ENCODE data around the gene WDR1.

WDR1 gene

GRCh38 chr4:10104991-10105276 is 11.7 kb downstream of the WDR1 start:
- 93 to 98% methylated on average over 6 of the region's 6 CpGs for WGBS, 2 experiments (ENCODE audit: insufficient coverage in 2 of 2)
- Histone ChIP-seq H3K4me3 (ENCODE audit: extremely low read depth, insufficient read depth, low read length, poor library complexity, severe bottlenecking) (no peak overlapping the region), H3K9me3 (ENCODE audit: control insufficient read depth, low read length) (no peaks in the 10 kb centered on the region), H3K36me3 (ENCODE audit: control insufficient read depth, insufficient read depth, low read length) (peaks cover 92% of the 10 kb centered on the region), H3K4me1 (ENCODE audit: control insufficient read depth, insufficient read depth, low read length, poor library complexity, severe bottlenecking) (peaks cover 87% of the 10 kb centered on the region), H3K27ac (ENCODE audit: low read depth, low read length, severe bottlenecking) (no peak overlapping the region)

DNA sequence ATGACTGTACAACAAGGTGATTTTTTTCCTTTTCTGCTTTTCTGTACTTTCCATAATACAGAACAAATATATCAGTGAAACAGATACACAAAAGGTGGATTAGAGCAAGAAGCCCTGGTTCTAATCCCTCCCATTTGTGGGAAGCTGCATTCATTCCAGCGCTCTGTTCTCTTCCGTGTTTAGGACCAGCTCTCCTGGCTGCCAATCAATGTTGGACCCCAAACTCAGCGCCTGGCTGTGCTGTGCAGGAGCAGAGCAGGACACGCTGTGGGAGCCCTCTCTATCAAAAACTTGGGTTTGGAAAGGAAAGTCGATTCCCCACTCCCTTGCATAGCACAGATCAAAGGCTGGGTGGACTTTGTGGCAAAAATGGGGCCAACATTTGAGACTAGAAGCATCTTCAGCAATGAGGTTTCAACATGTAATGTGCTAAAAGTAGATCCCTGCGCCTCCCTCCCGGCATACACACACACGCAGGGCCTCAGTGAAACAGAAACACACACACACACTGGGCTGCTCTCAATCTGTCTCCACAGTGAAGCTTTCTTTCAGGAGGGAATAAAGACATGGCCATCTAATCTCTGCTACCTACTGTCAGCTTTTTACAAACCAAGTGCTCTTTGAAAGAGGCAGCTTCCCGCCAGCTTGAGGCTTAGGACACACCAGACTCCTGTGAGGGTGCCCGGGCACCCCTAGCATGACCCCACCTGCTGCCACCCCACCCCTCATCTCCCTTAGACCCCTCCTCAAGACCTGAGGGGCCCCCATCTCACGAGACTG is 12.2 kb downstream of the WDR1 start:
- Histone ChIP-seq H3K4me1 (ENCODE audit: control insufficient read depth, insufficient read depth, low read length, poor library complexity, severe bottlenecking) (peaks cover 85% of the 10 kb centered on the region), H3K4me3 (ENCODE audit: extremely low read depth, insufficient read depth, low read length, poor library complexity, severe bottlenecking) (no peak overlapping the region), H3K27ac (ENCODE audit: low read depth, low read length, severe bottlenecking) (no peak overlapping the region), H3K9me3 (ENCODE audit: control insufficient read depth, low read length) (no peaks in the 10 kb centered on the region), H3K36me3 (ENCODE audit: control insufficient read depth, insufficient read depth, low read length) (peaks cover 92% of the 10 kb centered on the region)
- WGBS, 2 experiments (ENCODE audit: insufficient coverage in 2 of 2), result 90 to 94% methylated on average over 9 to 11 of the region's 11 CpGs

DNA sequence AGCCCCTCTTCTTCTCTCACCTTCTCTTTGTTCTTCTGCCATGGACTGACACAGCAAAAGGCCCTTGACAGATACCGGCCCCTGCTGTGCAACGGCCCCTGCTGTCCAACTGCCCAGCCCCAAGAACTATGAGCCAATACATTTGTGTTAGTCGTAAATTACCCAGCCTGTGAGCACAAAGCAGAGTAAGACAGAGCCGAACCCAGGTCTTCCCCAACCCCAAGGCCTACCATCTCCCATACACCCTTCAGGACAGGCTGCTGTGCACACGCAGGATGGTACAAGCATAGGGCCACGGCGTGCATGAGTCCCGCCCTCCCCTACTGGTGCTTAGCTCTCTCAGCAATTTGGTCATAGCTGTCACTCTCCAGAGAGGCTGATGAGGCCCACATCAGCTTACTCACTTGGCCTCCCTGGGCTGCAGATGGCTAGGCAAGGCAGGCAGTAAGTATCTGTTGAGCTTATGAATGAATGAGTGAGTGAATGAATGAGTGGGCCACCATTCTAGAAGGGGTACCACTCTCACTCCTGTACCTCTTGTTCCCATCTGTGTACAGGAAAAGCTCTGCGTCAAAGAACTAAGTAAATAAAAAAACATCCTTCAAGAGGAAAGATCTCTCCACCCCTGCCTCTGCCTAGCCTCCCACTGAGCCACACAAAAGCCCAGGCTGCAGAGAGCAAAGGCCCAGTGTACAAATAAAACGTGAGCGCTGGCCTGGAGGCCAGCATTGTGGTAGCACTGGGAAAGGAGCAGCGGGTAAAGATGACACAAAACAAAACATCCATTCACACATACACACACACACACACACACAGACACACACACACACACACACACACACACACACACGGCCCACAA is 13.9 kb downstream of the WDR1 start:
- H3K4me1 ChIP-seq (ENCODE audit: control insufficient read depth, insufficient read depth, low read length, poor library complexity, severe bottlenecking), result peaks cover 78% of the 10 kb centered on the region
- H3K36me3 ChIP-seq (ENCODE audit: control insufficient read depth, insufficient read depth, low read length), result peaks cover 94% of the 10 kb centered on the region
- no peak overlapping the region for H3K27ac ChIP-seq (ENCODE audit: low read depth, low read length, severe bottlenecking)
- WGBS, 2 experiments (ENCODE audit: insufficient coverage in 2 of 2), result 71 to 80% methylated on average over 8 of the region's 13 CpGs
- H3K4me3 ChIP-seq (ENCODE audit: extremely low read depth, insufficient read depth, low read length, poor library complexity, severe bottlenecking), result no peak overlapping the region
- no peaks in the 10 kb centered on the region for H3K9me3 ChIP-seq (ENCODE audit: control insufficient read depth, low read length)

- H3K4me3 ChIP-seq (ENCODE audit: extremely low read depth, insufficient read depth, low read length, poor library complexity, severe bottlenecking), result no peak overlapping the region
- no peak overlapping the region for H3K27ac ChIP-seq (ENCODE audit: low read depth, low read length, severe bottlenecking)
- H3K4me1 ChIP-seq (ENCODE audit: control insufficient read depth, insufficient read depth, low read length, poor library complexity, severe bottlenecking), result peaks cover 78% of the 10 kb centered on the region
- peaks cover 94% of the 10 kb centered on the region for H3K36me3 ChIP-seq (ENCODE audit: control insufficient read depth, insufficient read depth, low read length)
- H3K9me3 ChIP-seq (ENCODE audit: control insufficient read depth, low read length), result no peaks in the 10 kb centered on the region
- whole genome bisulfite sequencing, 2 experiments (ENCODE audit: insufficient coverage in 2 of 2), result 93 to 97% methylated on average over 10 to 13 of the region's 14 CpGs
Observed at GRCh38 chr4:10101671-10102473, 14.7 kb downstream of the WDR1 start.

DNA sequence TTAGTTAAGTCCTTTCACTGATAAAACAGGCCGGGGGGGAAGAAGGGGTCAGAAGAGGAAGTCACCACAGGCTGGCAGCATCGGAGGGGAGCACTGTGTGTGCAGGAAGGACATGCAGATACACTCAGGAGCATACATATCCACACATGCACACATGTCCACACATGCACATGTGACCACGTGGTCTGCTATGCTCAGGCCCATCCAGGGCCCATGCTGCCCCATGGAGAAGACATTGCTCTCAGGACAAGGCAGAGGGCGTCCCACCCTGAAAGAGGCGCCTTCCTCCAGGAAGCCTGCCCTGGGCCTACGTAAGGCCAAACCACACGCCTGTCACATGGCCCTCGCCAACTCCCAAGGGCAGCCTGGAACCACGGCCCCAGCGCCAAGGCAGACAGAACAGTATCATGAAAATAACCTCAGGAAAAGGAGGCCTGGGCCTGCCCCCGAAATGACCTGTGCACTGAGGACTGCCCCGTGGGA is 15.8 kb downstream of the WDR1 start:
- Histone ChIP-seq H3K4me1 (ENCODE audit: control insufficient read depth, insufficient read depth, low read length, poor library complexity, severe bottlenecking) (peaks cover 78% of the 10 kb centered on the region), H3K9me3 (ENCODE audit: control insufficient read depth, low read length) (no peaks in the 10 kb centered on the region), H3K36me3 (ENCODE audit: control insufficient read depth, insufficient read depth, low read length) (peaks cover 97% of the 10 kb centered on the region), H3K4me3 (ENCODE audit: extremely low read depth, insufficient read depth, low read length, poor library complexity, severe bottlenecking) (no peak overlapping the region), H3K27ac (ENCODE audit: low read depth, low read length, severe bottlenecking) (no peak overlapping the region)
- 94 to 97% methylated on average over 10 to 12 of the region's 12 CpGs for whole genome bisulfite sequencing, 2 experiments (ENCODE audit: insufficient coverage in 2 of 2)

DNA sequence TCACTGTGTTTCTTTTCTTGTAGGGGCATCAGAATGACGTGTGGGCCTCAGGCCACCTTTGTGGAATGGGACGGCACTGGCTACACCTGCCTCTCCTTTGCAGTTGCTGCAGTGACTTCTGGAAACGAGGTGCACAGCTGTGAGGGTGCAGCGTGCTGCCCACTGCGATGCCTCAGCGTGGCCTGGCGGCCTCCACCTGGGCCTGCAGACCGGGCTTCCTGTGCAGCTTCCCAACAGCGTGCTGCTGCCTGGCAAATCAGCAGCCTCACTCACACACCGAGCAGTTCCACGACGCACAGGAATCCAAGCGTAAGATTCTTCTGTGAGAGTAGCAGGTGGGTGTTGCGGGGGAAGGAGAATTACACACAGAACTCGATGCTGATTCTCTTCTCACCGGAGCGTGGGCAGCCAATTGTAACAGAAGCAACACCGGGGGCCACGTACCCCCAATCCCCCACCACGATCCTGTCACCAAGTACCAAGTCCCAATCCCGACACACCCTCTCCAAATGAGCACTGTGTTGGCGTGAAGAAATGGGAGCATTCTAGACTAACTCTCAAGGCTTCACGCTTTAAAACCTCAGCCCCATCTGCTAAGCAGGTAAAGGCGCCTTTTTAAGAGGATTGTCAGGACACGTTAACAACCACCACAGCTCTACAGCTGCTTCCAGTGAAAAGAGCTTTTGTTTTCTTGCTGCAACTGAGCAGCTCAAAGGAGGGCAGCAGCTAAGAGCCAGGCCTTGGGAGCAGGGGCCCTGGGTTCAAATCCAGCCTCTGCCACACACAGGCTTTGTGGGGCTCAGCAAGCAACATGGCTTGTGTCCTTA is 16.9 kb downstream of the WDR1 start:
- H3K36me3 ChIP-seq (ENCODE audit: control insufficient read depth, insufficient read depth, low read length), result peaks cover 97% of the 10 kb centered on the region
- no peak overlapping the region for H3K4me3 ChIP-seq (ENCODE audit: extremely low read depth, insufficient read depth, low read length, poor library complexity, severe bottlenecking)
- H3K4me1 ChIP-seq (ENCODE audit: control insufficient read depth, insufficient read depth, low read length, poor library complexity, severe bottlenecking), result peaks cover 74% of the 10 kb centered on the region
- WGBS, 2 experiments (ENCODE audit: insufficient coverage in 2 of 2), result 90 to 96% methylated on average over 20 to 25 of the region's 25 CpGs
- no peak overlapping the region for H3K27ac ChIP-seq (ENCODE audit: low read depth, low read length, severe bottlenecking)
- no peaks in the 10 kb centered on the region for H3K9me3 ChIP-seq (ENCODE audit: control insufficient read depth, low read length)

- H3K4me1 ChIP-seq (ENCODE audit: control insufficient read depth, insufficient read depth, low read length, poor library complexity, severe bottlenecking), result peaks cover 72% of the 10 kb centered on the region
- WGBS, 2 experiments (ENCODE audit: insufficient coverage in 2 of 2), result 89 to 93% methylated on average over 7 to 8 of the region's 12 CpGs
Observed at GRCh38 chr4:10098780-10099160, 17.8 kb downstream of the WDR1 start.

DNA sequence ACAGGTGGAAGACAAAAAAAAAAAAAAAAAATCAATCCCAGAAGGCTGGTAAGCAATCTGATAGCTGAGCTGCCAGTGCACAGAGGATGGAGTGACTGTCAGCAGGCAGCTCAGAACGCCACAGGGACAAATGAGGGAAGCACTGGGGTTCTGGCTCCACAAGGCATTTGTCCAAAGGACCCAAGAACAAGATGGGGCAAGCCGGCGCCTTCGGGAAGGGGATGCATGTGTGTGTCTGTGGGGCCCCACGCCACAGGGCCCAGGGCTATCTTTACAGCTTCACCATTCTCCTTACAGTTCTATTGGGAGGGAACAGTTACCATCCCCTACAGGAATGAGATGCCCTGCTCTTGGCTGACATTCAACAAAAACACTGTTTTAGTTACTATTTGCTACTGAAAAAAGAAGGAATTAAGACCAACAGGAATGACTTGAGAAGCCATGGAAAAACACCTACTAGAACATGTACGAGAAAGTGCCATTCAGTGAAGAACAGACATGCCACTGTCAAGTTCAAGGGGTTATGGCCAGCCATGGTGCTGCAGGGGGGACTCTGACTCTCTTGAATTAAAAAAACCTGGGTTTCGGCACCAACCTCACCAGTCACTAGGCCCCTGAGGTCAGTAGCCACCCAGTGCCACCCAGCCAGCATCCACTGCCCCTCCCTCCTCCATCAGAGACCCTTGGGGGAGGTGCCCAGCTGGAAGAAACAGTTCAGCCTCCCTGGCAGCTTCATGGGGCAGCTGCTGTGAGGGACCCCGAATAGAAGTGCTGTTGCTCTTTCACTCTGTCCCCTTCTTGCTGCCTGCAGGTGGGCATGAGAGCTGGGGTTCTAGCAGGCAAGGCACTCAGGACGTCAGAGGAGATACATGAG is 18.5 kb downstream of the WDR1 start:
- no peaks in the 10 kb centered on the region for H3K9me3 ChIP-seq (ENCODE audit: control insufficient read depth, low read length)
- 96 to 97% methylated on average over 6 to 8 of the region's 9 CpGs for WGBS, 2 experiments (ENCODE audit: insufficient coverage in 2 of 2)
- H3K4me1 ChIP-seq (ENCODE audit: control insufficient read depth, insufficient read depth, low read length, poor library complexity, severe bottlenecking), result peaks cover 71% of the 10 kb centered on the region
- no peak overlapping the region for H3K27ac ChIP-seq (ENCODE audit: low read depth, low read length, severe bottlenecking)
- H3K36me3 ChIP-seq (ENCODE audit: control insufficient read depth, insufficient read depth, low read length), result peaks cover 98% of the 10 kb centered on the region
- H3K4me3 ChIP-seq (ENCODE audit: extremely low read depth, insufficient read depth, low read length, poor library complexity, severe bottlenecking), result no peak overlapping the region

More at GRCh38 chr4:10098780-10099160, 17.8 kb downstream of the WDR1 start:
- no peak overlapping the region for H3K27ac ChIP-seq (ENCODE audit: low read depth, low read length, severe bottlenecking)
- H3K9me3 ChIP-seq (ENCODE audit: control insufficient read depth, low read length), result no peaks in the 10 kb centered on the region
- H3K4me3 ChIP-seq (ENCODE audit: extremely low read depth, insufficient read depth, low read length, poor library complexity, severe bottlenecking), result no peak overlapping the region
- H3K36me3 ChIP-seq (ENCODE audit: control insufficient read depth, insufficient read depth, low read length), result peaks cover 98% of the 10 kb centered on the region

- Histone ChIP-seq H3K27ac (ENCODE audit: low read depth, low read length, severe bottlenecking) (peak overlapping the region; percentile 45), H3K36me3 (ENCODE audit: control insufficient read depth, insufficient read depth, low read length) (peaks cover 98% of the 10 kb centered on the region), H3K4me1 (ENCODE audit: control insufficient read depth, insufficient read depth, low read length, poor library complexity, severe bottlenecking) (peaks cover 67% of the 10 kb centered on the region)
Observed at GRCh38 chr4:10096978-10097335, 19.6 kb downstream of the WDR1 start.

More at GRCh38 chr4:10096978-10097335, 19.6 kb downstream of the WDR1 start:
- Histone ChIP-seq H3K4me3 (ENCODE audit: extremely low read depth, insufficient read depth, low read length, poor library complexity, severe bottlenecking) (no peak overlapping the region), H3K9me3 (ENCODE audit: control insufficient read depth, low read length) (no peaks in the 10 kb centered on the region)
- 92 to 98% methylated on average over 9 of the region's 9 CpGs for WGBS, 2 experiments (ENCODE audit: insufficient coverage in 2 of 2)

Measured in mesodermal cell (in vitro differentiated cells).